HepG2 (cell line): Measurements from ENCODE around the gene TOX2. TPM values are rescaled to one million over a fixed set of nuclear protein-coding genes. Genes with fewer than 3 reads are reported as not detected.

Source experiments
- ATAC-seq: fragments of 200-7000 bp; cut with Tn5 transposase; 3 replicates; pipeline ENCODE4 v1.9.1; 2020; ENCODE audit warnings: mild to moderate bottlenecking, moderate library complexity
- BruUV-seq: library from RNA; stranded (reverse); fragments of 400-500 nt; replicated peaks from 2 replicates; lab custom pipeline; 2021; lab: Mats Ljungman, UMichigan
- CTCF ChIA-PET: fragments of 300-600 bp; formaldehyde crosslinking; extraction: SDS; loops from one replicate; lab custom pipeline; 2021; ENCODE audit warnings: low total read pairs, inconsistent platforms, low intra/inter-chr PET ratio; lab: Yijun Ruan, JAX
- POLR2A ChIA-PET: fragments of 350-600 bp; sonication (Branson Sonifier 250); formaldehyde crosslinking; loops from one replicate; lab custom pipeline; 2020; ENCODE audit warnings: antibody characterized with exemption, inconsistent platforms; lab: Yijun Ruan, JAX
- DNase-seq: peaks from one replicate; pipeline ENCODE4 v3.0.0-alpha.2; 2015; ENCODE audit warnings: low spot score
- FAIRE-seq: peaks from 3 replicates; lab custom pipeline; 2011; peaks lifted over from hg19 to GRCh38; lab: Jason Lieb, UNC
- H2AFZ ChIP-seq: one replicate; pipeline ENCODE4 v1.6.1; 2011; ENCODE audit warnings: low read length, inconsistent platforms
- H3K27ac ChIP-seq: fragments of 300-600 bp; 3 replicates; pipeline ENCODE4 v1.8.0; 2011; ENCODE audit warnings: mixed run types, mild to moderate bottlenecking, mixed read lengths, low read length, inconsistent platforms; ENCODE audit not compliant: insufficient read depth; ENCODE audit errors: extremely low read length
- H3K27me3 ChIP-seq, 2 experiments: fragments of 200-600 bp in 1 of 2; 2 replicates in 1 of 2; 3 replicates in 1 of 2; pipeline versions ENCODE4 v1.6.0 to v1.8.0; 2011; ENCODE audit warnings: low read length in 2 of 2, mild to moderate bottlenecking in 2 of 2, moderate library complexity in 2 of 2, inconsistent platforms in 1 of 2; ENCODE audit not compliant: insufficient read depth in 2 of 2, control insufficient read depth in 1 of 2
- H3K36me3 ChIP-seq, 2 experiments: fragments of 200-600 bp in 1 of 2; replicated peaks in 1 of 2; 2 replicates in 1 of 2; 3 replicates in 1 of 2; pipeline versions ENCODE4 v1.5.1 to v1.8.0; 2011; ENCODE audit warnings: low read length in 2 of 2, inconsistent platforms in 1 of 2; ENCODE audit not compliant: insufficient read depth in 2 of 2, control insufficient read depth in 1 of 2
- H3K4me1 ChIP-seq: 2 replicates; pipeline ENCODE4 v1.5.1; 2012; ENCODE audit warnings: low read length, inconsistent platforms; ENCODE audit not compliant: insufficient read depth
- H3K4me2 ChIP-seq: 2 replicates; pipeline ENCODE4 v1.6.0; 2011; ENCODE audit warnings: low read depth, low read length, inconsistent platforms
- H3K4me3 ChIP-seq, 3 experiments: fragments of 200-600 bp in 1 of 3; sonication (generic), shearing (Covaris generic) in 1 of 3; replicated peaks in 1 of 3; 2 replicates each; pipeline ENCODE4 v1.5.1; 2011 to 2016; ENCODE audit warnings: low read length in 3 of 3, inconsistent platforms in 2 of 3, low read depth in 2 of 3, mild to moderate bottlenecking in 2 of 3, control low read depth in 1 of 3, mixed read lengths in 1 of 3; ENCODE audit not compliant: insufficient read depth in 1 of 3
- H3K79me2 ChIP-seq: one replicate; pipeline ENCODE4 v1.6.1; 2011; ENCODE audit warnings: low read length, inconsistent platforms; ENCODE audit not compliant: insufficient read depth
- H3K9ac ChIP-seq: 2 replicates; pipeline ENCODE4 v1.6.0; 2011; ENCODE audit warnings: mild to moderate bottlenecking, low read depth, low read length, inconsistent platforms; ENCODE audit not compliant: insufficient read depth
- H3K9me3 ChIP-seq: 2 replicates; pipeline ENCODE4 v1.5.1; 2012; ENCODE audit warnings: mild to moderate bottlenecking, low read length
- H4K20me1 ChIP-seq: 2 replicates; pipeline ENCODE4 v1.6.0; 2011; ENCODE audit warnings: inconsistent platforms, mild to moderate bottlenecking, low read length, moderate library complexity; ENCODE audit not compliant: insufficient read depth
- ARHGAP35 ChIP-seq: sonication (generic); formaldehyde crosslinking; IDR thresholded peaks from 2 replicates; pipeline ENCODE4 v1.9.0; 2022; ENCODE audit warnings: mild to moderate bottlenecking, inconsistent platforms, moderate library complexity, missing genetic modification reagents, borderline replicate concordance
- GMEB1 ChIP-seq: sonication (generic); formaldehyde crosslinking; IDR thresholded peaks from 2 replicates; pipeline ENCODE4 v1.5.1; 2020; ENCODE audit warnings: missing genetic modification reagents, mild to moderate bottlenecking, borderline replicate concordance
- HMG20B ChIP-seq: conservative IDR thresholded peaks from 2 replicates; pipeline ENCODE4 v1.6.1; 2016; ENCODE audit warnings: missing genetic modification reagents, missing compliant biosample characterization
- KLF9 ChIP-seq: IDR thresholded peaks from 2 replicates; pipeline ENCODE4 v1.6.1; 2016; ENCODE audit warnings: low read depth
- REXO4 ChIP-seq: sonication (generic); formaldehyde crosslinking; IDR thresholded peaks from 2 replicates; pipeline ENCODE4 v1.8.0; 2022; ENCODE audit warnings: missing genetic modification reagents, mild to moderate bottlenecking, borderline replicate concordance
- SRY ChIP-seq: sonication (generic); formaldehyde crosslinking; IDR thresholded peaks from 2 replicates; pipeline ENCODE4 v1.8.0; 2022; ENCODE audit warnings: mild to moderate bottlenecking, missing genetic modification reagents
- ZMAT3 ChIP-seq: sonication (generic); formaldehyde crosslinking; conservative IDR thresholded peaks from 2 replicates; pipeline ENCODE4 v1.7.0; 2021; ENCODE audit warnings: missing genetic modification reagents
- ZNF282 ChIP-seq: fragments of 450-650 bp; IDR thresholded peaks from 2 replicates; pipeline ENCODE4 v1.6.1; 2018; ENCODE audit not compliant: partially characterized antibody
- ZNF350 ChIP-seq: sonication (generic); formaldehyde crosslinking; IDR thresholded peaks from 2 replicates; pipeline ENCODE4 v1.4.0; 2020; ENCODE audit warnings: mild to moderate bottlenecking, low read depth, missing genetic modification reagents, borderline replicate concordance
- ZNF460 ChIP-seq: sonication (generic); formaldehyde crosslinking; IDR thresholded peaks from 2 replicates; pipeline ENCODE4 v1.5.1; 2020; ENCODE audit warnings: missing genetic modification reagents, mild to moderate bottlenecking, borderline replicate concordance
- WGBS: methylation state at CpG from one replicate; pipeline ENCODE4 v1.1.6; 2017; ENCODE audit warnings: low lambda C conversion rate; 5-methylcytosine and 5-hydroxymethylcytosine counted together
- in situ Hi-C: cut with HindIII; loops from 2 replicates; pipeline ENCODE4 v1.10.0; 2017; ENCODE audit warnings: low pct_unique_long_range_greater_than_20kb; ENCODE audit not compliant: extremely low pct_ligation_motif_present
- intact Hi-C: fragments of 100-400 bp; cut with micrococcal nuclease; formaldehyde crosslinking; loops from one replicate; pipeline ENCODE4 v1.10.0; 2022; ENCODE audit not compliant: unreplicated experiment
- polyA plus RNA-seq, 8 experiments: library from polyadenylated mRNA; depleted of rRNA in 3 of 8; stranded (reverse) in 7 of 8; unstranded in 1 of 8; fragments of >200 nt; fragmentation: Illumina TruSeq in 4 of 8; extraction: Trizol in 4 of 8; gene quantifications; 2 replicates each; pipeline versions ENCODE4 v1.2.1 to v1.2.3, GENCODE V29; 2011 to 2016; ENCODE audit warnings: low read depth in 4 of 8, missing spikeins in 1 of 8, mixed read lengths in 1 of 8; ENCODE audit not compliant: insufficient read depth in 1 of 8
- total RNA-seq, 5 experiments: library from RNA; depleted of rRNA; stranded (reverse); fragments of >200 nt; fragmentation: Illumina TruSeq; extraction: Trizol; gene quantifications; 2 replicates each; pipeline ENCODE4 v1.2.3, GENCODE V29; 2016; ENCODE audit warnings: low read depth in 1 of 5

The TOX2 gene
- total and polyA plus RNA-seq, 2 of the 13 experiments (the other 11 are each of a cell fraction or from before 2014, with no cell fraction given), result not detected

GRCh38 chr20:44035924-44036323 lies 121.3 kb downstream of the TOX2 start (continued):
- TF ChIP-seq ZNF350 (no peak), ARHGAP35 (CRISPR knock-in tag) (no peak), GMEB1 (no peak), SRY (CRISPR knock-in tag) (no peak)

- ChIA-PET POLR2A (no interaction called here), CTCF (no interaction called here)
- Histone ChIP-seq H3K27me3 (peaks cover 10 to 85% of the 10 kb centered on the region in 2 experiments), H3K4me2 (no peak overlapping the region), H3K36me3 (no peaks in the 10 kb centered on the region), H3K9me3 (no peaks in the 10 kb centered on the region), H3K79me2 (no peaks in the 10 kb centered on the region), H3K4me3 (no peak overlapping the region), H3K9ac (no peak overlapping the region), H4K20me1 (no peaks in the 10 kb centered on the region; the same call in 1 of the 2 replicates), H3K4me1 (no peaks in the 10 kb centered on the region), H2AFZ (no peak overlapping the region), H3K27ac (no peak overlapping the region)
- intact Hi-C loops (no loop called here), in situ Hi-C loops (no loop called here)
- ATAC-seq, result no peak
- TF ChIP-seq REXO4 (CRISPR knock-in tag), result no peak
- no peak for TF ChIP-seq KLF9 (CRISPR knock-in tag)
- TF ChIP-seq ZMAT3, result no peak
- TF ChIP-seq HMG20B, result no peak
- no peak for TF ChIP-seq ZNF282
- no peak for TF ChIP-seq ZNF460
- no peak for DNase-seq
- no TSS peak for BruUV-seq
- FAIRE-seq, result no peak
- WGBS, result 9% methylated on average over 4 of the region's 4 CpGs
Measured at GRCh38 chr20:44036441-44036840, 121.8 kb downstream of the TOX2 start.
